Measurements from ENCODE around the gene RASA3.
"Not testable (repeated sequence)": the region's sequence is repeated elsewhere in the genome, so short reads cannot be mapped to it uniquely, and the experiment has no call there.

Gene RASA3, protein sequence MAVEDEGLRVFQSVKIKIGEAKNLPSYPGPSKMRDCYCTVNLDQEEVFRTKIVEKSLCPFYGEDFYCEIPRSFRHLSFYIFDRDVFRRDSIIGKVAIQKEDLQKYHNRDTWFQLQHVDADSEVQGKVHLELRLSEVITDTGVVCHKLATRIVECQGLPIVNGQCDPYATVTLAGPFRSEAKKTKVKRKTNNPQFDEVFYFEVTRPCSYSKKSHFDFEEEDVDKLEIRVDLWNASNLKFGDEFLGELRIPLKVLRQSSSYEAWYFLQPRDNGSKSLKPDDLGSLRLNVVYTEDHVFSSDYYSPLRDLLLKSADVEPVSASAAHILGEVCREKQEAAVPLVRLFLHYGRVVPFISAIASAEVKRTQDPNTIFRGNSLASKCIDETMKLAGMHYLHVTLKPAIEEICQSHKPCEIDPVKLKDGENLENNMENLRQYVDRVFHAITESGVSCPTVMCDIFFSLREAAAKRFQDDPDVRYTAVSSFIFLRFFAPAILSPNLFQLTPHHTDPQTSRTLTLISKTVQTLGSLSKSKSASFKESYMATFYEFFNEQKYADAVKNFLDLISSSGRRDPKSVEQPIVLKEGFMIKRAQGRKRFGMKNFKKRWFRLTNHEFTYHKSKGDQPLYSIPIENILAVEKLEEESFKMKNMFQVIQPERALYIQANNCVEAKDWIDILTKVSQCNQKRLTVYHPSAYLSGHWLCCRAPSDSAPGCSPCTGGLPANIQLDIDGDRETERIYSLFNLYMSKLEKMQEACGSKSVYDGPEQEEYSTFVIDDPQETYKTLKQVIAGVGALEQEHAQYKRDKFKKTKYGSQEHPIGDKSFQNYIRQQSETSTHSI

GRCh38 chr13:114132419-114133121 lies at the start of gene RASA3:
RASA3 (minus strand) TSS chr13:114132623; CDS start chr13:114132489, 134 bp downstream.
- peak; percentile 64 for DNase-seq

DNA sequence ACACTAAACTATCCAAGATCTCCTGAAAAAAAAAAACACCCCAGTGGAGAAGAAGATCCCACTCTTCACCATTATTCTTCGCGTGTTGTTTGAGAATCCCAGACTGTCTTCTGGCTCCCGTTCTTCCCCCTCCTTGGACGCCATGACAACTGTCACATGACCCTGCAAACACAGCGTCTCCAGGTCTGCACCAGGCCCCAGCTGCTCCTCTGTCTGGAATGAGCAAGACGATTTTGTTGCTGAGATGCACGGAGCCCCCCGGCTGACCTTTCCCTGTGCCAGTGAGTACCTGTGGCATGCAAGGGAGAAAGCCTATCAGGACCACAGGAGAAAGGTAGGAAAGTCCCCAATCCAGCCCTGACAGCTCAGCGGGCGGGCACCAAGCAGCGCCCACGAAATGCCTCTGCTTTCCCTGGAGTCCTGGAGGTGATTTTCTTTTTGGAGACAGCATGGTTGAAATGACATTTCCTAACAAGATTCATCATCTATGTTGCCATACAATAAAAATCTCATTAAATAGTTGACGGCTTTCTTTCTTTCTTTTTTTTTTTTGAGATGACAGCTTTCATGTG lies 46.8 kb upstream of the RASA3 start, which contains the start of gene CFAP97D2:
TSS of gene CFAP97D2 (plus strand) at position 171 of the 572 bp plus-strand sequence. CDS start at position 245, 74 bp downstream.
- no peak for DNase-seq

GRCh38 chr13:114177245-114178010 lies 45.0 kb upstream of the RASA3 start:
- no peak for DNase-seq

GRCh38 chr13:114176359-114176902 lies 44.0 kb upstream of the RASA3 start:
- not testable (repeated sequence) for DNase-seq

DNA sequence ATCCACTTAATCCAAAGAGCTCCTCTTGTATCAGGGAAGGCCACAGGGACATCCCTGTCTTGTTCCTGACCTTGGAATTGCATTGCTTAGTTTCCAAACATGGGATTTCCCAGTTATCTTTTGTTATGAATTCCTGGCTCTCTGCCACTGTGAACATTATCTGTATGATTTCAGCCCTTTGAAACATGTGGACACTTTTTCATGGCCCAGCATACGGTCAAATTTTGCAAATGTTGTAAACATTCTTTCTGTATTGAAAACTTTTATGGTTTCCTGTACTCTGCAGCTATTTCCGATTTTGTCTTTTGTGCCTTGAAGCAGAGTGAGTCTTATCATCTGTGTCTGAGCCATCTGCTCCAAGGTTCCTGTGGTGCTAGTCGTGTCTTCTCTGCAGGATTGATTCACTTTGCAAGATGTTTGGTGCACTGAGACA lies 42.1 kb upstream of the RASA3 start:
- no peak for DNase-seq

DNA sequence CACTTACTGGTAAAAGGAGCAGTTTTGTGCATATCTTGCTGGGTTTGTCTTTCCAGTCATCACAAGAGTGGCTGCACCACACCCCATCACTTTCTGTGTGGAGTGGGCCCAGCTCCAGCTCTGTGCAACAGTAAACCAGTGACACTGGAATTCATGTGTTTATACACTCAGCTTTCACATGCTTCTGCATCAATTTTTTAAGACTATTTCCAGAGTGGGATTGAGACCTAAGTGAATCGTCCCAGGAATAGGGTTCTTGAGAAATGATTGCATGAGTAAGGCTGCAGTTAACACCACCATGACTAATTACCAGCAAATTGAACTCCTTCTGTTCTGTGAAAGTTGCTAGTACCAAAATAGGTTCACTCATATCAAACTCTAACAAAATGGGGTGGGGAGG lies 41.3 kb upstream of the RASA3 start:
- no peak for DNase-seq

GRCh38 chr13:114173272-114173671 lies 40.8 kb upstream of the RASA3 start:
- DNase-seq, result no peak

DNA sequence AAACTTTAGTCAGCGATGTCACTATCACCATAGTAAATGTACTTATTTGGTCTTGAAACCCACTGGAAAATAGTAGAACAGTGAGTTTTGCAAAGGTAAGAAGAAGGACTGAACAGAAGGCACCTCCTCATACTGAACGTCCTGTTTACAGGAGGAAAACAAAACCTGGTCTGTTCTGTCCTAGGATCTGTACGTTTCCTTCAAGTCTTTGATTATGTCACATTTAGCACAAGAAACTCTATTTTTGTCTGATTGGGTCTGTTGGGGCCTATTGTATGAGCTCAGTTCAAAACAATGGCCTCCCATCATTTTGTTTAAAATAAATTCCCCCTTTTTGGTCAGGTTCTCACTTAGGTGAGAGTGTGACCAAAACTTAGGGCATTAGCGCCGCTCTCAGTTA lies 35.5 kb upstream of the RASA3 start:
- DNase-seq, result no peak

DNA sequence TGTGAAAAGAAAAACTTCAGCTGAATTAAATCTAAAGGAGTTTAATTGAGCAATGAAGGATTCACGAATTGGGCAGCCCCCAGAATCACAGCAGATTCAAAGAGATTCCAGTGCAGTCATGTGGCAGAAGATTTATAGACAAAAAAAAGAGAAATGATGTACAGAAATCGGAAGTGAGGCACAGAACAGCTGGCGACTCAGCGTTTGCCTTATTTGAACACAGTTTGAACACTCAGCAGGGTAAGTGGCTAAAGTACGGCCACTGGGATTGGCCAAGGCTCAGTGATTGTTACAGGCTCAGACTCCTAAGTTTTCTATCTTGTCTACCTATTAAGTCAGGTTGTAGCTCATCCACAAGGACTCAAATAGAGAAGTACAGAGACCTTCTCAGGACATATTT lies 35.0 kb upstream of the RASA3 start:
- DNase-seq, result no peak

- DNase-seq, result no peak
Measured at GRCh38 chr13:114166381-114167131, 34.1 kb upstream of the RASA3 start.

DNA sequence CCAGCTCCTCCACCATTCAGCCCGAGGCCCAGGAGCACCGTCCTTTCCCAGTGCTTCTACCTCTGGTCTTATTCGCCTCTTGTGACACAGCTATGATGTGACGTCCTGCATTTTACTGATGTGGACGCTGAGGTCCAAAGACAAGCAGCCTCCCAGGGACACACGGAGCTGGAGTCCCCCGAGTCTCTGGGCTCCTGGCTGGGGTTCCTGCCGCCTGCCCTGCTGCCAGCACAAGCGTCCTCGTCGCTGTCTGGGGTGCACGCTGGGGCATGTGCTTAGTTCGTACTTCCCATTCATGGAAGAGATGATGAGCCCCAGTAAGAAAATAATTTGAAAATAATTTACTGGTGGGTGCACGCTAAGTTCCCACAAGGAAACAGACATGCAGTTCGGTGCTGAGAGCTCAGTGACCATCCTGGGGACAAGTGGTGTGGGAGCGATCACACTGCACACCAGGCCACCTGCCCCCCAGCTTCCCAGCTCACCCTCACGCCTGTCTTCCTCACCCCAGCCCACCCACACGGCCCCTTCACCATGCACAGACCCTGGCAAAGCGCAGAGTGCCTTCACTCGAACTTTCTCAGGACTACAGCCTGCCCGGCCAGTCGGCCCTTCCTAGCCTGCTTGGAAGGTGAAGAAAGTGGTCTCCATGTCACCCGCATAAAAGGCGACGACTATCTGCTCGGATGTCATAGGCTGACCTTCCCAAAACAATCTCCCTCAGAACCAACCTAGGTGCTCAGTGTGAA lies 32.4 kb upstream of the RASA3 start:
- no peak for DNase-seq

DNA sequence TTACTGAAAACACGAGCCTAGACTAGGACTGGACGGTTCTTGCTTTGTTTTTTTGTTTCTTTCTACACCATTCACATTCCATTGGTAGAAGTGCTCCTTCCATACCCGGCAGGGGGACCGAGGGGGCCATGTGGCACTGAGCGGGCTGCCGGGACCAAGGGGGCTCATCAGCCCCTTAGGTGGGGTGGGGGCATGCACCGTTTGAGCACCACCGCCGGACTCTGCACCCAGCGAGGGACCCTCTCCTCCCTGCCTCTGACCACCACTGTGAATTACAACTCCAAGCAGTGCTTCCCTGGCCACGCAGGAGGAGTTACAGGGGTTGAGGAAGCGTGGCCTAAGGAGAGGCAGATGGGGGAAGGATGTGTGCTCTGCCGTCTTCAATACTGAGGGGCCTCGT lies 31.6 kb upstream of the RASA3 start:
- DNase-seq, result no peak

DNA sequence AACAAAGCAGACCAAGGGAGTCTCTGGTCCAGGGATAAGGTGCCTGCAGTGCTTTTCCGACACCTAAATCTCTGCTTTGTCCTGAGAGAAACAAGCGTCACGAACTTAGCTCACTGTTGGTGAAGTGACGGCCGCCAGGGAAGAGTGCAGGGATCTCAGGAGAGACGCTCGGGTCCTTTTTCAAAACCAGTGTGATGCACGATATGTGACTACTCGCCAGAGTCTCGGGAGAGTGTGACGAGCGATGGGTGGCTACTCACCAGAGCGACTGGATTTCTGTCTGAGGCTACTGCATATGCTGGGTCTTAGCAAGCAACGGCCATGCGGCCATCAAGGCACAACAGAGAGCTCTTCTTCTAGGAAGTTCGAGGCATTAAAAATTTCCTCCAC lies 30.1 kb upstream of the RASA3 start:
- DNase-seq, result no peak

- DNase-seq, result no peak
Measured at GRCh38 chr13:114161644-114162532, 29.5 kb upstream of the RASA3 start.

GRCh38 chr13:114161028-114161556 lies 28.7 kb upstream of the RASA3 start:
- DNase-seq, result no peak

DNA sequence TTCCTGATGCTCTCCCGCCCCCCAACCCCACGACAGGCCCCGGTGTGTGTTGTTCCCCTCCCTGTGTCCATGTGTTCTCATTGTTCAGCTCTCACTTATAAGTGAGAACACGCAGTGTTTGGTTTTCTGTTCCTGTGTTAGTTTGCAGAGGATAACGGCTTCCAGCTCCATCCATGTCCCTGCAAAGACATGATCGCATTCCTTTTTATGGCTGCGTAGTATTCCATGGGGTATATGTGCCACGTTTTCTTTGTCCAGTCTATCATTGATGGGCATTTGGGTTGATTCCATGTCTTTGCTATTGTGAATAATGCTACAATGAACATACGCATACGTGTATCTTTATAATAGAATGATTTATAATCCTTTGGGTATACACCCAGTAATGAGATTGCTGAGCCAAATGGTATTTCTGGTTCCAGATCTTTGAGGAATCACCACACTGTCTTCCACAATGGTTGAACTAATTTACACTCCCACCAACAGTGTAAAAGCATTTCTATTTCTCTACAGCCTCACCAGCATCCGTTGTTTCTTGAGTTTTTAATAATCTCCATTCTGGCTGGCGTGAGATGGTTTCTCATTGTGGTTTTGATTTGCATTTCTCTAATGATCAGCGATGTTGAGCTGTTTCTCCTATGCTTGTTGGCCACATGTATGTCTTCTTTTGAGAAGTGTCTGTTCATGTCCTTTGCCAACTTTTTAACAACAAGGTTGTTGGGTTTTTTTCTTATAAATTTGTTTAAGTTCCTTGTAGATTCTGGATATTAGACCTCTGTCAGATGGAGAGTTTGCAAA lies 26.6 kb upstream of the RASA3 start:
- not testable (repeated sequence) for DNase-seq

DNA sequence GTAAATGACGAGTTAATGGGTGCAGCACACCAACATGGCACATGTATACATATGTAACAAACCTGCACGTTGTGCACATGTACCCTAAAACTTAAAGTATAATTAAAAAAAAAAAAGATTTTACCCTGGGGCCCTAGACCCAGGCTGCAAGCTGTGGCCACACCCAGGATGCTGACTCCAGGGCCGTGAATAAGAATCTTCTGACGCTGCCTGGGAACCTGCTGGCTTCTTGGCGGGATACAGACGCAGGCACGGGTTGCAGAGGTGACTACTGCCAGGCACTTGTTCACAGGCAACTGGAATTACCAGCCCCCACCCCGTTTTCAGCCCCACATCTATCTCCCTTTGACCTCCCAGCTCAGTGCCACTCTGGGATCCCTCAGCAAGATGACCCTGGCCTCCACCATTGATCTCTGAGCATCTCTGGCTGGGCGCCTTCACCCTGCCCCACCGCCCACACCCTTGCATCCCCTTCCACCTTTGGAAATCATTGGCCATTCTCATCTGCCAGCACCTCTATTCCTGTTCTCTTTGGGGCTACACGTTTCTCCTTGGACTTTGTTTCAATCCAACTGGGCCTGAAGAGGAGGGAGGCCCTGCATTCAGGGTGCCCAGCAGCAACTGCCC lies 25.6 kb upstream of the RASA3 start:
- DNase-seq, result no peak

Data from activated gamma-delta T cell treated with Interleukin-2 at 50 U/mL for 16 hours (primary cell).